ENCODE data around the gene CTBP2.

GRCh38 chr10:125159486-125159931, 854 bp downstream of the CTBP2 start:
- TF ChIP-seq CTCF (IDR thresholded peaks at IDR 0.05; ENCODE audit: low read depth, low read length, missing input control) (no peak), SP1 (IDR thresholded peaks at IDR 0.05) (no peak), ZBTB33 (IDR thresholded peaks at IDR 0.05) (no peak), ATF3 (IDR thresholded peaks at IDR 0.05) (no peak), TAF1 (conservative IDR thresholded peaks at IDR 0.05) (no peak), GABPA (IDR thresholded peaks at IDR 0.05 in 1 of 2, conservative IDR thresholded peaks at IDR 0.05 in 1 of 2) (no peak), FOXA1 (IDR thresholded peaks at IDR 0.05) (no peak), HNF4G (IDR thresholded peaks at IDR 0.05) (no peak), REST (IDR thresholded peaks at IDR 0.05) (no peak), HNF4A (conservative IDR thresholded peaks at IDR 0.05) (no peak)
- TF ChIP-seq, protein P1, sequence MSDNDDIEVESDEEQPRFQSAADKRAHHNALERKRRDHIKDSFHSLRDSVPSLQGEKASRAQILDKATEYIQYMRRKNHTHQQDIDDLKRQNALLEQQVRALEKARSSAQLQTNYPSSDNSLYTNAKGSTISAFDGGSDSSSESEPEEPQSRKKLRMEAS (IDR thresholded peaks at IDR 0.05), result no peak
